ENCODE data around the gene PARD6B. TPM values are rescaled to one million over a fixed set of nuclear protein-coding genes. Genes with fewer than 3 reads are reported as not detected.
"Not testable (repeated sequence)": the region's sequence is repeated elsewhere in the genome, so short reads cannot be mapped to it uniquely, and the experiment has no call there.

The PARD6B gene
- polyA plus RNA-seq, 3 donors, result 18.5 to 25.7 (median 20.5) TPM

GRCh38 chr20:50762435-50763220 is 31.2 kb downstream of the PARD6B start:
- no peak for DNase-seq (ENCODE audit: extremely low read depth in 1 of 11, low read depth in 9 of 11, low spot score in 4 of 11)

GRCh38 chr20:50763550-50764458 is 32.4 kb downstream of the PARD6B start:
- DNase-seq (ENCODE audit: extremely low read depth in 1 of 11, low read depth in 9 of 11, low spot score in 4 of 11), result not testable (repeated sequence)

GRCh38 chr20:50765251-50765650 is 33.9 kb downstream of the PARD6B start:
- not testable (repeated sequence) for DNase-seq (ENCODE audit: extremely low read depth in 1 of 11, low read depth in 9 of 11, low spot score in 4 of 11)

GRCh38 chr20:50765674-50766073 is 34.3 kb downstream of the PARD6B start:
- DNase-seq (ENCODE audit: extremely low read depth in 1 of 11, low read depth in 9 of 11, low spot score in 4 of 11), result no peak

GRCh38 chr20:50766955-50767809 is 35.8 kb downstream of the PARD6B start:
- DNase-seq (ENCODE audit: extremely low read depth in 1 of 11, low read depth in 9 of 11, low spot score in 4 of 11), result not testable (repeated sequence)

- DNase-seq (ENCODE audit: extremely low read depth in 1 of 11, low read depth in 9 of 11, low spot score in 4 of 11), result not testable (repeated sequence)
Measured at GRCh38 chr20:50768991-50769390, 37.6 kb downstream of the PARD6B start.

GRCh38 chr20:50769551-50770085 is 38.2 kb downstream of the PARD6B start:
- not testable (repeated sequence) for DNase-seq (ENCODE audit: extremely low read depth in 1 of 11, low read depth in 9 of 11, low spot score in 4 of 11)

- DNase-seq (ENCODE audit: extremely low read depth in 1 of 11, low read depth in 9 of 11, low spot score in 4 of 11), result not testable (repeated sequence)
Measured at GRCh38 chr20:50771419-50772080, 40.2 kb downstream of the PARD6B start.

- DNase-seq (ENCODE audit: extremely low read depth in 1 of 11, low read depth in 9 of 11, low spot score in 4 of 11), result no peak
Measured at GRCh38 chr20:50772420-50773185, 41.2 kb downstream of the PARD6B start.

GRCh38 chr20:50774515-50774914 is 43.1 kb downstream of the PARD6B start:
- DNase-seq (ENCODE audit: extremely low read depth in 1 of 11, low read depth in 9 of 11, low spot score in 4 of 11), result no peak

- no peak for DNase-seq (ENCODE audit: extremely low read depth in 1 of 11, low read depth in 9 of 11, low spot score in 4 of 11)
Measured at GRCh38 chr20:50776122-50776817, 44.9 kb downstream of the PARD6B start.

- DNase-seq (ENCODE audit: extremely low read depth in 1 of 11, low read depth in 9 of 11, low spot score in 4 of 11), result no peak
Measured at GRCh38 chr20:50777373-50777772, 46.0 kb downstream of the PARD6B start.

- DNase-seq (ENCODE audit: extremely low read depth in 1 of 11, low read depth in 9 of 11, low spot score in 4 of 11), result not testable (repeated sequence)
Measured at GRCh38 chr20:50778994-50779393, 47.6 kb downstream of the PARD6B start.

GRCh38 chr20:50783390-50783789 is 52.0 kb downstream of the PARD6B start:
- no peak for DNase-seq (ENCODE audit: extremely low read depth in 1 of 11, low read depth in 9 of 11, low spot score in 4 of 11)

- DNase-seq (ENCODE audit: extremely low read depth in 1 of 11, low read depth in 9 of 11, low spot score in 4 of 11), result no peak
Measured at GRCh38 chr20:50783903-50784302, 52.5 kb downstream of the PARD6B start.

GRCh38 chr20:50784464-50784863 is 53.1 kb downstream of the PARD6B start:
- DNase-seq (ENCODE audit: extremely low read depth in 1 of 11, low read depth in 9 of 11, low spot score in 4 of 11), result no peak

- no peak for DNase-seq (ENCODE audit: extremely low read depth in 1 of 11, low read depth in 9 of 11, low spot score in 4 of 11)
Measured at GRCh38 chr20:50786703-50787102, 55.3 kb downstream of the PARD6B start.

Measured in renal cortex interstitium (tissue), 11 donors.